HepG2 (cell line): ENCODE results near the gene POLR1H. TPM values are rescaled to one million over a fixed set of nuclear protein-coding genes. Genes with fewer than 3 reads are reported as not detected.

Experiments
- FOXO1 ChIP-seq: sonication (generic); formaldehyde crosslinking; IDR thresholded peaks from 2 replicates; pipeline ENCODE4 v1.4.0; 2020; ENCODE audit warnings: missing genetic modification reagents
- NR1H2 ChIP-seq: sonication (generic); formaldehyde crosslinking; IDR thresholded peaks from 2 replicates; pipeline ENCODE4 v1.8.1; 2022; ENCODE audit warnings: low read depth, missing genetic modification reagents, borderline replicate concordance
- SMC3 ChIP-seq: IDR thresholded peaks from 2 replicates; pipeline ENCODE4 v1.6.1; 2011; ENCODE audit warnings: low read length, improper control_type of control experiment
- U2AF2 ChIP-seq: fragments of 200-400 bp; formaldehyde crosslinking; IDR thresholded peaks from 2 replicates; pipeline ENCODE4 v1.6.1; 2017; ENCODE audit warnings: low read depth, mild to moderate bottlenecking, low read length
- ZNF652 ChIP-seq: IDR thresholded peaks from 2 replicates; pipeline ENCODE4 v1.6.1; 2016; ENCODE audit warnings: low read depth, borderline replicate concordance
- polyA plus RNA-seq, 8 experiments: library from polyadenylated mRNA; depleted of rRNA in 3 of 8; stranded (reverse) in 7 of 8; unstranded in 1 of 8; fragments of >200 nt; fragmentation: Illumina TruSeq in 4 of 8; extraction: Trizol in 4 of 8; gene quantifications; 2 replicates each; pipeline versions ENCODE4 v1.2.1 to v1.2.3, GENCODE V29; 2011 to 2016; ENCODE audit warnings: low read depth in 4 of 8, missing spikeins in 1 of 8, mixed read lengths in 1 of 8; ENCODE audit not compliant: insufficient read depth in 1 of 8
- total RNA-seq, 5 experiments: library from RNA; depleted of rRNA; stranded (reverse); fragments of >200 nt; fragmentation: Illumina TruSeq; extraction: Trizol; gene quantifications; 2 replicates each; pipeline ENCODE4 v1.2.3, GENCODE V29; 2016; ENCODE audit warnings: low read depth in 1 of 5
- TF ChIP-seq, protein P1 (sequence below): sonication (generic); formaldehyde crosslinking; IDR thresholded peaks from 2 replicates; pipeline ENCODE4 v1.4.0; 2020; ENCODE audit warnings: missing genetic modification reagents, borderline replicate concordance
- TF ChIP-seq, protein P2 (sequence below): sonication (generic); formaldehyde crosslinking; conservative IDR thresholded peaks from 2 replicates; pipeline ENCODE4 v1.5.0; 2020; ENCODE audit warnings: missing genetic modification reagents
- TF ChIP-seq, protein P3 (sequence below): sonication (generic); formaldehyde crosslinking; IDR thresholded peaks from one replicate; pipeline ENCODE4 v1.5.1; 2020; ENCODE audit warnings: mild to moderate bottlenecking, missing genetic modification reagents; ENCODE audit errors: not compliant biosample characterization

POLR1H gene
- total and polyA plus RNA-seq, 2 of the 13 experiments (the other 11 are each of a cell fraction or from before 2014, with no cell fraction given), result 61.4 to 79.8 TPM

DNA sequence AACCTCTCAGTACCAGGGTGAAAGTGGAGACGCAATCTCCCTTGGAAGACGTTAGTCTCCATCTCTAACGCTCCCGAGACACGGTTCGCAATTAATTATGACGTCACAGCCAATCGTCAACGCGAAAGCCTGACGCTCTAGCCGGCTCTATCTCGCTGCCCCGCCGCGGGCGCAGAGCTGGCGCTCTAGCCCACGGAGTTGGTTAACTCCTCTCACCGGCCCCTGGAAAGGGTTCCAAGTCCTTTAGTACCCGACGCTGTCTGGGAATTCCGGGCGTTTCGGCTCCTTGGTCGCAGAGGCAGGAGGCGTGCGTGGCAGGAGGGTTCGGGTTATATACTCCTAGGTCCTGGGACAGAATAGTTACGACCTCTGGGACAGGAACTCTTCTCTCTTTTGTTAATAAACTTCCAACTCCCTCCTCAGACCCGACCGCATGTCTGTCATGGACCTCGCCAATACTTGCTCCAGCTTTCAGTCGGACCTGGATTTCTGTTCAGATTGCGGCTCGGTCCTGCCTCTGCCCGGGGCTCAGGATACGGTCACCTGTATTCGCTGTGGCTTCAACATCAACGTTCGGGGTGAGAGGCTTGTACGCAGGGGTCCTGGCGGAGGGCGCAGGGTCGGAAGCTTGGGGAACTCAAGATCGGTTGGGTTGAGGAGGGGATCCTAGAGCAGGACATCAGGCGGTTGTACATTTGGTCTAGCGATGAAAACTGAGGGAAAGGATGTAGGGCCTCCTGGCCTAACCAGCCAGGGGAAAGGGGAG lies at the start of gene POLR1H (continued):
- TF ChIP-seq, protein P1, sequence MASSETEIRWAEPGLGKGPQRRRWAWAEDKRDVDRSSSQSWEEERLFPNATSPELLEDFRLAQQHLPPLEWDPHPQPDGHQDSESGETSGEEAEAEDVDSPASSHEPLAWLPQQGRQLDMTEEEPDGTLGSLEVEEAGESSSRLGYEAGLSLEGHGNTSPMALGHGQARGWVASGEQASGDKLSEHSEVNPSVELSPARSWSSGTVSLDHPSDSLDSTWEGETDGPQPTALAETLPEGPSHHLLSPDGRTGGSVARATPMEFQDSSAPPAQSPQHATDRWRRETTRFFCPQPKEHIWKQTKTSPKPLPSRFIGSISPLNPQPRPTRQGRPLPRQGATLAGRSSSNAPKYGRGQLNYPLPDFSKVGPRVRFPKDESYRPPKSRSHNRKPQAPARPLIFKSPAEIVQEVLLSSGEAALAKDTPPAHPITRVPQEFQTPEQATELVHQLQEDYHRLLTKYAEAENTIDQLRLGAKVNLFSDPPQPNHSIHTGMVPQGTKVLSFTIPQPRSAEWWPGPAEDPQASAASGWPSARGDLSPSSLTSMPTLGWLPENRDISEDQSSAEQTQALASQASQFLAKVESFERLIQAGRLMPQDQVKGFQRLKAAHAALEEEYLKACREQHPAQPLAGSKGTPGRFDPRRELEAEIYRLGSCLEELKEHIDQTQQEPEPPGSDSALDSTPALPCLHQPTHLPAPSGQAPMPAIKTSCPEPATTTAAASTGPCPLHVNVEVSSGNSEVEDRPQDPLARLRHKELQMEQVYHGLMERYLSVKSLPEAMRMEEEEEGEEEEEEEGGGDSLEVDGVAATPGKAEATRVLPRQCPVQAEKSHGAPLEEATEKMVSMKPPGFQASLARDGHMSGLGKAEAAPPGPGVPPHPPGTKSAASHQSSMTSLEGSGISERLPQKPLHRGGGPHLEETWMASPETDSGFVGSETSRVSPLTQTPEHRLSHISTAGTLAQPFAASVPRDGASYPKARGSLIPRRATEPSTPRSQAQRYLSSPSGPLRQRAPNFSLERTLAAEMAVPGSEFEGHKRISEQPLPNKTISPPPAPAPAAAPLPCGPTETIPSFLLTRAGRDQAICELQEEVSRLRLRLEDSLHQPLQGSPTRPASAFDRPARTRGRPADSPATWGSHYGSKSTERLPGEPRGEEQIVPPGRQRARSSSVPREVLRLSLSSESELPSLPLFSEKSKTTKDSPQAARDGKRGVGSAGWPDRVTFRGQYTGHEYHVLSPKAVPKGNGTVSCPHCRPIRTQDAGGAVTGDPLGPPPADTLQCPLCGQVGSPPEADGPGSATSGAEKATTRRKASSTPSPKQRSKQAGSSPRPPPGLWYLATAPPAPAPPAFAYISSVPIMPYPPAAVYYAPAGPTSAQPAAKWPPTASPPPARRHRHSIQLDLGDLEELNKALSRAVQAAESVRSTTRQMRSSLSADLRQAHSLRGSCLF (CRISPR knock-in tag), result peak; percentile 94
- TF ChIP-seq ZNF652 (CRISPR knock-in tag) (peak; percentile 62; the same call in 1 of the 2 replicates), NR1H2 (CRISPR knock-in tag) (no peak), U2AF2 (no peak), SMC3 (no peak), FOXO1 (peak; percentile 82; the same call in 1 of the 2 replicates)
- TF ChIP-seq, protein P2, sequence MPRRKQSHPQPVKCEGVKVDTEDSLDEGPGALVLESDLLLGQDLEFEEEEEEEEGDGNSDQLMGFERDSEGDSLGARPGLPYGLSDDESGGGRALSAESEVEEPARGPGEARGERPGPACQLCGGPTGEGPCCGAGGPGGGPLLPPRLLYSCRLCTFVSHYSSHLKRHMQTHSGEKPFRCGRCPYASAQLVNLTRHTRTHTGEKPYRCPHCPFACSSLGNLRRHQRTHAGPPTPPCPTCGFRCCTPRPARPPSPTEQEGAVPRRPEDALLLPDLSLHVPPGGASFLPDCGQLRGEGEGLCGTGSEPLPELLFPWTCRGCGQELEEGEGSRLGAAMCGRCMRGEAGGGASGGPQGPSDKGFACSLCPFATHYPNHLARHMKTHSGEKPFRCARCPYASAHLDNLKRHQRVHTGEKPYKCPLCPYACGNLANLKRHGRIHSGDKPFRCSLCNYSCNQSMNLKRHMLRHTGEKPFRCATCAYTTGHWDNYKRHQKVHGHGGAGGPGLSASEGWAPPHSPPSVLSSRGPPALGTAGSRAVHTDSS (CRISPR knock-in tag), result 0 out of 2 replicates have a peak, but pooled peaks have one; percentile 92
- TF ChIP-seq, protein P3, sequence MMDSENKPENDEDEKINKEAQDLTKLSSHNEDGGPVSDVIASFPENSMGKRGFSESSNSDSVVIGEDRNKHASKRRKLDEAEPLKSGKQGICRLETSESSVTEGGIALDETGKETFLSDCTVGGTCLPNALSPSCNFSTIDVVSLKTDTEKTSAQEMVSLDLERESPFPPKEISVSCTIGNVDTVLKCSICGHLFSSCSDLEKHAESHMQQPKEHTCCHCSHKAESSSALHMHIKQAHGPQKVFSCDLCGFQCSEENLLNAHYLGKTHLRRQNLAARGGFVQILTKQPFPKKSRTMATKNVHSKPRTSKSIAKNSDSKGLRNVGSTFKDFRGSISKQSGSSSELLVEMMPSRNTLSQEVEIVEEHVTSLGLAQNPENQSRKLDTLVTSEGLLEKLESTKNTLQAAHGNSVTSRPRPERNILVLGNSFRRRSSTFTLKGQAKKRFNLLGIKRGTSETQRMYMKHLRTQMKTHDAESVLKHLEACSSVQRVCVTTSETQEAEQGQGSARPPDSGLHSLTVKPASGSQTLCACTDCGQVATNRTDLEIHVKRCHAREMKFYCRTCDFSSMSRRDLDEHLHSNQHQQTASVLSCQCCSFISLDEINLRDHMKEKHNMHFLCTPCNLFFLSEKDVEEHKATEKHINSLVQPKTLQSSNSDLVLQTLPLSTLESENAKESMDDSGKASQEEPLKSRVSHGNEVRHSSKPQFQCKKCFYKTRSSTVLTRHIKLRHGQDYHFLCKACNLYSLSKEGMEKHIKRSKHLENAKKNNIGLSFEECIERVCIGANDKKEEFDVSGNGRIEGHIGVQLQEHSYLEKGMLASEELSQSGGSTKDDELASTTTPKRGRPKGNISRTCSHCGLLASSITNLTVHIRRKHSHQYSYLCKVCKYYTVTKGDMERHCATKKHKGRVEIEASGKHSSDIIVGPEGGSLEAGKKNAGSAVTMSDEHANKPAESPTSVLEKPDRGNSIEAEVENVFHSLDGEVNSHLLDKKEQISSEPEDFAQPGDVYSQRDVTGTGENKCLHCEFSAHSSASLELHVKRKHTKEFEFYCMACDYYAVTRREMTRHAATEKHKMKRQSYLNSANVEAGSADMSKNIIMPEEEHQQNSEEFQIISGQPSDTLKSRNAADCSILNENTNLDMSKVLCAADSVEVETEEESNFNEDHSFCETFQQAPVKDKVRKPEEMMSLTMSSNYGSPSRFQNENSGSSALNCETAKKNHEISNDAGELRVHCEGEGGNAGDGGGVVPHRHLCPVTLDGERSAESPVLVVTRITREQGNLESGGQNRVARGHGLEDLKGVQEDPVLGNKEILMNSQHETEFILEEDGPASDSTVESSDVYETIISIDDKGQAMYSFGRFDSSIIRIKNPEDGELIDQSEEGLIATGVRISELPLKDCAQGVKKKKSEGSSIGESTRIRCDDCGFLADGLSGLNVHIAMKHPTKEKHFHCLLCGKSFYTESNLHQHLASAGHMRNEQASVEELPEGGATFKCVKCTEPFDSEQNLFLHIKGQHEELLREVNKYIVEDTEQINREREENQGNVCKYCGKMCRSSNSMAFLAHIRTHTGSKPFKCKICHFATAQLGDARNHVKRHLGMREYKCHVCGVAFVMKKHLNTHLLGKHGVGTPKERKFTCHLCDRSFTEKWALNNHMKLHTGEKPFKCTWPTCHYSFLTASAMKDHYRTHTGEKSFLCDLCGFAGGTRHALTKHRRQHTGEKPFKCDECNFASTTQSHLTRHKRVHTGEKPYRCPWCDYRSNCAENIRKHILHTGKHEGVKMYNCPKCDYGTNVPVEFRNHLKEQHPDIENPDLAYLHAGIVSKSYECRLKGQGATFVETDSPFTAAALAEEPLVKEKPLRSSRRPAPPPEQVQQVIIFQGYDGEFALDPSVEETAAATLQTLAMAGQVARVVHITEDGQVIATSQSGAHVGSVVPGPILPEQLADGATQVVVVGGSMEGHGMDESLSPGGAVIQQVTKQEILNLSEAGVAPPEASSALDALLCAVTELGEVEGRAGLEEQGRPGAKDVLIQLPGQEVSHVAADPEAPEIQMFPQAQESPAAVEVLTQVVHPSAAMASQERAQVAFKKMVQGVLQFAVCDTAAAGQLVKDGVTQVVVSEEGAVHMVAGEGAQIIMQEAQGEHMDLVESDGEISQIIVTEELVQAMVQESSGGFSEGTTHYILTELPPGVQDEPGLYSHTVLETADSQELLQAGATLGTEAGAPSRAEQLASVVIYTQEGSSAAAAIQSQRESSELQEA (CRISPR knock-in tag), result no peak
